GM12878 (cell line): ENCODE measurements around the gene CHIC2. TPM values are rescaled to one million over a fixed set of nuclear protein-coding genes. Genes with fewer than 3 reads are reported as not detected.

Experiments
- ATAC-seq: fragments of 200-7000 bp; cut with Tn5 transposase; 3 replicates; pipeline ENCODE4 v1.9.1; 2020; ENCODE audit warnings: mild to moderate bottlenecking, moderate library complexity
- BruUV-seq: library from RNA; stranded (reverse); fragments of 400-500 nt; replicated peaks from 2 replicates; lab custom pipeline; 2021; lab: Mats Ljungman, UMichigan
- CTCF ChIA-PET: fragments of 300-600 bp; sonication (Branson Sonifier 250); formaldehyde crosslinking; extraction: SDS; loops from one replicate; lab custom pipeline; 2021; ENCODE audit warnings: inconsistent platforms; lab: Yijun Ruan, JAX
- POLR2A ChIA-PET: fragments of 350-600 bp; formaldehyde crosslinking; extraction: SDS; loops from one replicate; lab custom pipeline; 2021; ENCODE audit warnings: inconsistent platforms; lab: Charles Lee
- RAD21 ChIA-PET: fragments of 300-600 bp; sonication (Branson Sonifier 250); formaldehyde crosslinking; loops from one replicate; lab custom pipeline; 2023; ENCODE audit warnings: antibody characterized with exemption; ENCODE audit not compliant: unreplicated experiment; lab: Charles Lee
- SMC1A ChIA-PET: fragments of 300-600 bp; sonication (Branson Sonifier 250); formaldehyde crosslinking; loops from one replicate; lab custom pipeline; 2023; ENCODE audit not compliant: unreplicated experiment, uncharacterized antibody; lab: Charles Lee
- DNase-seq: peaks from one replicate; pipeline ENCODE4 v3.0.0-alpha.2; 2011; ENCODE audit warnings: low read depth, low spot score
- FAIRE-seq: peaks from 3 replicates; lab custom pipeline; 2011; peaks lifted over from hg19 to GRCh38; lab: Jason Lieb, UNC
- H2AFZ ChIP-seq: 2 replicates; pipeline ENCODE4 v1.6.0; 2011; ENCODE audit warnings: low read depth, low read length, control low read depth; ENCODE audit not compliant: control insufficient read depth
- H3K27ac ChIP-seq: 2 replicates; pipeline ENCODE4 v1.5.1; 2011; ENCODE audit warnings: control low read depth; ENCODE audit not compliant: control insufficient read depth, insufficient read depth
- H3K27me3 ChIP-seq, 2 experiments: replicated peaks in 1 of 2; 2 replicates each; pipeline versions ENCODE4 v1.6.0 to v1.6.1; 2011; ENCODE audit warnings: low read length in 1 of 2; ENCODE audit not compliant: control insufficient read depth in 2 of 2, insufficient read depth in 2 of 2
- H3K36me3 ChIP-seq, 2 experiments: 2 replicates each; pipeline ENCODE4 v1.5.1; 2011; ENCODE audit warnings: low read length in 1 of 2; ENCODE audit not compliant: control insufficient read depth in 2 of 2, insufficient read depth in 2 of 2
- H3K4me1 ChIP-seq: 2 replicates; pipeline ENCODE4 v1.6.1; 2011; ENCODE audit warnings: mild to moderate bottlenecking, low read length, moderate library complexity, mixed read lengths; ENCODE audit not compliant: control insufficient read depth, insufficient read depth
- H3K4me2 ChIP-seq: 2 replicates; pipeline ENCODE4 v1.6.0; 2011; ENCODE audit warnings: control low read depth; ENCODE audit not compliant: control insufficient read depth, insufficient read depth
- H3K4me3 ChIP-seq: fragments of 200-600 bp; sonication (generic); 2 replicates; pipeline ENCODE4 v1.5.1; 2016
- H3K79me2 ChIP-seq: 2 replicates; pipeline ENCODE4 v1.6.0; 2011; ENCODE audit warnings: low read length; ENCODE audit not compliant: control insufficient read depth, insufficient read depth
- H3K9ac ChIP-seq: 2 replicates; pipeline ENCODE4 v1.8.0; 2011; ENCODE audit warnings: low read length, control low read depth, mixed read lengths; ENCODE audit not compliant: control insufficient read depth, insufficient read depth
- H3K9me3 ChIP-seq: replicated peaks from 3 replicates; pipeline ENCODE4 v1.5.1; 2011; ENCODE audit warnings: mild to moderate bottlenecking, low read length; ENCODE audit not compliant: control insufficient read depth, insufficient read depth
- H4K20me1 ChIP-seq: 2 replicates; pipeline ENCODE4 v1.6.0; 2011; ENCODE audit not compliant: control insufficient read depth, insufficient read depth
- BHLHE40 ChIP-seq, 2 experiments: fragments of 450-650 bp in 1 of 2; IDR thresholded peaks; 2 replicates each; pipeline ENCODE4 v1.6.1; 2011 to 2017; ENCODE audit warnings: low read depth in 2 of 2, borderline replicate concordance in 1 of 2, improper control_type of control experiment in 1 of 2, low read length in 1 of 2, mild to moderate bottlenecking in 1 of 2
- ETV6 ChIP-seq, 2 experiments: fragments of 450-650 bp in 1 of 2; IDR thresholded peaks in 1 of 2; conservative IDR thresholded peaks in 1 of 2; 2 replicates each; pipeline ENCODE4 v1.6.1; 2014; ENCODE audit warnings: antibody characterized with exemption in 1 of 2, borderline replicate concordance in 1 of 2, low read depth in 1 of 2, mild to moderate bottlenecking in 1 of 2, moderate library complexity in 1 of 2
- IKZF1 ChIP-seq: fragments of 450-650 bp; conservative IDR thresholded peaks from 2 replicates; pipeline ENCODE4 v1.6.1; 2017; ENCODE audit warnings: antibody characterized with exemption, mild to moderate bottlenecking
- MYB ChIP-seq: fragments of 150-350 bp; IDR thresholded peaks from 2 replicates; pipeline ENCODE4 v1.6.1; 2014; ENCODE audit warnings: mild to moderate bottlenecking, low read depth, low read length, borderline replicate concordance
- NFYA ChIP-seq: IDR thresholded peaks from 2 replicates; pipeline ENCODE4 v1.6.1; 2011; ENCODE audit warnings: low read depth, mild to moderate bottlenecking, low read length, improper control_type of control experiment, borderline replicate concordance
- NRF1 ChIP-seq: conservative IDR thresholded peaks from 2 replicates; pipeline ENCODE4 v1.6.1; 2011; ENCODE audit warnings: mild to moderate bottlenecking, low read depth, low read length, improper control_type of control experiment
- WGBS: methylation state at CpG from one replicate; pipeline ENCODE4 v1.1.6; 2016; ENCODE audit warnings: low lambda C conversion rate; ENCODE audit not compliant: insufficient replicate concordance, insufficient coverage; ENCODE audit errors: missing lambda C conversion rate; 5-methylcytosine and 5-hydroxymethylcytosine counted together
- in situ Hi-C: fragments of 300-500 bp; cut with MboI; formaldehyde crosslinking; loops from 9 replicates; pipeline ENCODE4 v1.14.3; 2018; ENCODE audit warnings: mixed read lengths
- intact Hi-C: fragments of 100-400 bp; cut with micrococcal nuclease; formaldehyde crosslinking; loops from one replicate; pipeline ENCODE4 v1.14.2; 2022; ENCODE audit not compliant: unreplicated experiment
- polyA plus RNA-seq, 11 experiments: library from polyadenylated mRNA; depleted of rRNA in 4 of 11; unstranded in 6 of 11; stranded (reverse) in 5 of 11; fragments of >200 nt; fragmentation: Nextera tagmentation in 4 of 11; fragmentation: Illumina TruSeq in 1 of 11; extraction: Ambion mirVana in 4 of 11; extraction: Trizol in 1 of 11; gene quantifications; 1 replicate in 1 of 11; 2 replicates in 10 of 11; pipeline versions ENCODE4 v1.2.1 to v1.2.3, GENCODE V29; 2011 to 2016; ENCODE audit warnings: inconsistent platforms in 2 of 11, missing spikeins in 2 of 11, low read depth in 1 of 11
- total RNA-seq, 4 experiments: library from RNA; depleted of rRNA in 3 of 4; stranded (reverse); fragments of >200 nt in 3 of 4; fragmentation: Illumina TruSeq in 1 of 4; extraction: Trizol in 1 of 4; gene quantifications; 2 replicates each; pipeline versions ENCODE4 v1.2.1 to v1.2.3, GENCODE V29; 2013 to 2021
- TF ChIP-seq, protein P1 (sequence below): IDR thresholded peaks from 2 replicates; pipeline ENCODE4 v1.6.1; 2012; ENCODE audit warnings: low read depth, low read length, improper control_type of control experiment

Gene CHIC2
- total and polyA plus RNA-seq, 10 of the 15 experiments (the other 5 are each of a cell fraction or from before 2014, with no cell fraction given): 0.80 to 24.4 (median 12.2) TPM

DNA sequence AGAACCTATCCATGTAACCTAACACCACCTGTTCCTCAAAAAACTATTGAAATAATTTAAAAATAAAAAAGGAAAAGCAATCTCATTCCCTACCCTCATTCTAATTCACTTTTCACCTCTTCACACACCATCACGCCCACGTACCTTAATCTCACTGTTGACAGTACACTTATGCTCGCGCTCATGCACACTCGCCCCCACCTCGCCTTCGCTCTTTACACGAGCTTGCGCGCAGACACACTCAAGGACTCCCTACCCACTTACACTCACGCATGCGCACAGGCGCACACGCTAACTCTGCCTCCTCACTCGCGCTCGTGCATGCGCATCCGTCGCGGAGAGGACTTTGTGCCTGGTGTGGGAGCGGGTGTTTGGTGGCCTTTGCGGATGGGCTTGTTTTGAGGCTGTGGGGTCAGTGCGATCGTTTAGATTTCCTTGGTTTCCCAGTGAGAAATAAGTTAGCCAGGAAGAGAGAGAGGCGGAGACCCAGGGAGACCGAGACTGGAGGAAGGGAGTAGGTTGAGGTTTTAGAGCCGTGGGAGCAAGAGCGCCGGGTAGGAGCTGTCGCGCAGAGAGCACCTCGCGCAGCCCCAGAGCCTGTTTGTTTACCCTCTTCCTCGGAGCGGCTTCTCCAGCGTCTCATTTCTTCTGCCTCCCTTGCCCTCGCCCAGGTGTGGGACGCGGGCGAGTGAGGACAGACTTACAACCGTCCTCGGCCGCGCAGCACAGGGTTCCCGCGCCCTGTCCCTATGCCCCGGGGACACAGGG lies 27.4 kb upstream of the CHIC2 start:
- BruUV-seq: no TSS peak
- H3K4me3 ChIP-seq: peak overlapping the region; percentile 72
- ChIA-PET POLR2A (no interaction called here), SMC1A (interaction anchor here (0.8 kb wide), 1 partner anchor 29 kb away, joined by 3 read pairs; no protein-coding TSS in a partner anchor), CTCF (interaction anchor here (1.1 kb wide), 1 partner anchor 35 kb away, joined by 3 read pairs; no protein-coding TSS in a partner anchor), RAD21 (interaction anchor here (0.6 kb wide), 1 partner anchor 75 kb away, joined by 3 read pairs; no protein-coding TSS in a partner anchor)
- intact Hi-C loops (no loop called here), in situ Hi-C loops (no loop called here)
- H3K4me1 ChIP-seq: peaks cover 8% of the 10 kb centered on the region
- H3K9me3 ChIP-seq: no peaks in the 10 kb centered on the region
- no peaks in the 10 kb centered on the region for H4K20me1 ChIP-seq
- peak overlapping the region; percentile 71 for H2AFZ ChIP-seq
- H3K36me3 ChIP-seq: no peaks in the 10 kb centered on the region
- peak overlapping the region; percentile 99 for H3K4me2 ChIP-seq
- no peak for FAIRE-seq
- peak; percentile 35 for DNase-seq
- H3K27me3 ChIP-seq: peaks cover 7 to 11% of the 10 kb centered on the region in 2 experiments; a peak in 3 of 4 replicates
- H3K27ac ChIP-seq: no peak overlapping the region
- no peaks in the 10 kb centered on the region for H3K79me2 ChIP-seq
- peak; percentile 90 for ATAC-seq
- peak in 1 of 2 experiments; percentile 31; a peak in 1 of 4 replicates for TF ChIP-seq BHLHE40 (IDR thresholded peaks at IDR 0.05; ENCODE audit: borderline replicate concordance in 1 of 2, low read depth in 2 of 2, low read length in 1 of 2)
- TF ChIP-seq NRF1: peak; percentile 89
- no peak for TF ChIP-seq ETV6 (conservative IDR thresholded peaks at IDR 0.05 in 1 of 2, IDR thresholded peaks at IDR 0.05 in 1 of 2; ENCODE audit: borderline replicate concordance in 1 of 2, low read depth in 1 of 2)
- TF ChIP-seq IKZF1: peak; percentile 88
- TF ChIP-seq, protein P1, sequence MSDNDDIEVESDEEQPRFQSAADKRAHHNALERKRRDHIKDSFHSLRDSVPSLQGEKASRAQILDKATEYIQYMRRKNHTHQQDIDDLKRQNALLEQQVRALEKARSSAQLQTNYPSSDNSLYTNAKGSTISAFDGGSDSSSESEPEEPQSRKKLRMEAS: peak; percentile 25; the same call in 1 of the 2 replicates
- TF ChIP-seq MYB: no peak
- TF ChIP-seq NFYA: no peak
- H3K9ac ChIP-seq: peak overlapping the region; percentile 30; the same call in 1 of the 2 replicates
- 4% methylated on average over 47 of the region's 48 CpGs for WGBS
